Measurements from ENCODE around the gene MASTL.

The MASTL gene

GRCh38 chr10:27155066-27155754 lies at the start of gene MASTL:
TSS of gene MASTL (plus strand) at chr10:27155352. CDS start at chr10:27155427, 75 bp downstream.
- Histone ChIP-seq H3K9me3 (ENCODE audit: control insufficient read depth, insufficient read depth, low read depth, low read length) (no peaks in the 10 kb centered on the region), H3K4me1 (ENCODE audit: control insufficient read depth, insufficient read depth, low read length) (peaks cover 6% of the 10 kb centered on the region; the same call in 1 of the 2 replicates), H3K4me3 (ENCODE audit: low read depth, low read length) (peak within 1 kb of the TSS; percentile 94), H3K36me3 (ENCODE audit: control insufficient read depth in 2 of 2, insufficient read depth in 1 of 2, low read length in 2 of 2) (peaks cover 23 to 30% of the 10 kb centered on the region in 2 experiments), H3K27ac (ENCODE audit: extremely low read depth, low read depth, low read length) (peak within 1 kb of the TSS; percentile 92)
- ChIA-PET POLR2A (interaction anchor here (0.7 to 1.7 kb wide), 5 partner anchors 19 to 852 kb away, joined by 3 to 21 read pairs (median 5); partner anchors contain the start of gene ACBD5), CTCF (interaction anchor here (1.0 kb wide), 1 partner anchor 9 kb away, joined by 4 read pairs; no protein-coding TSS in a partner anchor)
- TF ChIP-seq ZNF704 (tag by site-specific recombination; IDR thresholded peaks at IDR 0.05) (no peak), HOXA7 (CRISPR knock-in tag; IDR thresholded peaks at IDR 0.05; ENCODE audit: borderline replicate concordance) (no peak), ZNF639 (tag by site-specific recombination; IDR thresholded peaks at IDR 0.05) (0 out of 2 replicates have a peak, but pooled peaks have one; percentile 21), ZFP37 (tag by site-specific recombination; IDR thresholded peaks at IDR 0.05) (peak; percentile 94), ZNF514 (tag by site-specific recombination; IDR thresholded peaks at IDR 0.05) (no peak), ZNF645 (tag by site-specific recombination; IDR thresholded peaks at IDR 0.05) (0 out of 2 replicates have a peak, but pooled peaks have one; percentile 63), ZNF777 (tag by site-specific recombination; IDR thresholded peaks at IDR 0.05; ENCODE audit: borderline replicate concordance) (no peak), ZNF18 (tag by site-specific recombination; IDR thresholded peaks at IDR 0.05) (no peak), ZBTB20 (tag by site-specific recombination; IDR thresholded peaks at IDR 0.05) (peak; percentile 70), KLF10 (tag by site-specific recombination; IDR thresholded peaks at IDR 0.05) (peak; percentile 90), ZNF513 (tag by site-specific recombination; IDR thresholded peaks at IDR 0.05) (no peak), ZNF623 (tag by site-specific recombination; IDR thresholded peaks at IDR 0.05) (no peak), ZNF324 (tag by site-specific recombination; IDR thresholded peaks at IDR 0.05) (peak; percentile 38), ZNF354C (tag by site-specific recombination; IDR thresholded peaks at IDR 0.05; ENCODE audit: borderline replicate concordance, low read depth) (no peak), ZBTB7A (tag by site-specific recombination; IDR thresholded peaks at IDR 0.05; ENCODE audit: low read depth) (no peak; the same call in 1 of the 2 replicates), ZNF239 (tag by site-specific recombination; IDR thresholded peaks at IDR 0.05) (no peak), ZBTB10 (tag by site-specific recombination; IDR thresholded peaks at IDR 0.05) (peak; percentile 53), ZNF10 (tag by site-specific recombination; IDR thresholded peaks at IDR 0.05) (no peak; the same call in 1 of the 2 replicates), ZNF692 (tag by site-specific recombination; IDR thresholded peaks at IDR 0.05) (peak; percentile 48; the same call in 1 of the 2 replicates), CTCF (tag by site-specific recombination; IDR thresholded peaks at IDR 0.05) (peak; percentile 29; the same call in 1 of the 2 replicates), ZNF830 (tag by site-specific recombination; IDR thresholded peaks at IDR 0.05; ENCODE audit: low read depth) (no peak), ZBTB48 (tag by site-specific recombination; IDR thresholded peaks at IDR 0.05) (peak; percentile 62; the same call in 1 of the 2 replicates)

All from HEK293 (cell line).